GM18526 (cell line): ENCODE data around the gene TBC1D13.

Experiments
- POLR2A ChIP-seq: IDR thresholded peaks from 3 replicates; pipeline ENCODE4 v1.6.1; 2011; ENCODE audit not compliant: insufficient read length; ENCODE audit errors: extremely low read depth

TBC1D13 gene

DNA sequence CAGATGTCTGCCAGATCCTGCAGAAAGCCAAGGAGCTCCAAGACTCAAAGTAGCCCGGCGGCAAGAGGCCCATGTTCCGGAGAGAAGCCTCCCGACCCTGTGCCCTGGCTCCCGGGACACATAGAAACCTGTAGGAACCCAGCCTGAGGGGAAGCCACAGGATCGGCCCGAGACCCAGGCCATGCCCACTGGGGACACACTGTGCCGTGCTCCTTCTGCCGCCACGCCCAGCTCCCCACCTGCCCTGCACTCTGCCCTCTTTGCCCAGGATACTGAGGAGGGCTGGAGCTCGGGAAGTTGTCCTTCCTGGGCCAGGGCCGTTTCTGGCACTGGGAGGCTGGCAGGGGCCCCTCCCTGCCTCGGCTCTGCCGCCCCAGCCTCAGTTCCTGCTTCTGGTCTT lies 20.8 kb downstream of the TBC1D13 start:
- no peak for TF ChIP-seq POLR2A

DNA sequence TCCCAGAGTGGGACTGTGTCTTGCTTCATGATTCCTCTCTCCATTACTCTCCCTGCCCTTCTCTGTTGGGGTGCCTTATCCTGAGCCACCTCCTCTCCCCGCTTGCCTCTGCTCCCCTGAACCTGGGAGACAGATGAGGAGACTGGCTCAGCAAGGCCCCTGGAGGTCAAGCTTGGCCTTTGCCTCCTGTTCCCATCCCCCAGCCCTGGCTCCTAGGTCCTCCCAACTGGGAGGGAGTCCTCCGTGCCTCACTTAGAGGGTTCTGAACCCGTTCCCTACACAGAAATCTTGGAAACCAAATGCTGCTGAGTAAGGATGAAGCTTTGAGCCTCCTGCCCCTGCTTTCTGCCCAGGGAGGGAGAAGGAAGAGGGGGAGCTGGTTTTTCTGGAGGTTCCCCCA lies 21.5 kb downstream of the TBC1D13 start:
- no peak for TF ChIP-seq POLR2A

DNA sequence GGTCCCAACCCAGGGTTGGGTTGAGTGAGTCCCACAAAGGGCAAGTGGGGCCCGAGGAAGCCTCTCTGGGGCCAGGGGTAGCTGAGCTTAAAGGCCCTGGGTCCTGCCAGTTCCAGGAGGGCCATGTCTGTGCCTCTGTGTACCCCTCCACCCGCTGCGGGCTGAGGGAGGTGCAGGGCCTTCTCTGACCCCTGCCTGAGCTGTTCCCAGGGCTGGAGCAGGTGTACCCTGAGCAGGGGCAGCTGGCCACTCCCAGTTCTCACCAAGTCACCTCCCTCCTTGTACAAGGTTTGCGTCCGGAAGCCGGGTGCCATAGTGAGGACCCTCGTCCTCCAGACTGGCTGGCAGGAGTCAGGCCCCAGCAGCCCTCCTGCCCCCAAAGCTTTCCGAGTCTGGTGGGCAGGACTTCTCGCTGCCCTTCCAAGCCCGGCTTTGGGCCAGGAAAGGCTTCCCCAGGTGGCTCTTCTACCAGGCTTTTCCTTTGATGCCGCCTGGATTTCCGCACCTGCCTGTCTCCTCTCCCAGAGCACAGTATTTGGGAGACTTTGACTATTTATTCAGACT lies 22.1 kb downstream of the TBC1D13 start:
- TF ChIP-seq POLR2A, result no peak

DNA sequence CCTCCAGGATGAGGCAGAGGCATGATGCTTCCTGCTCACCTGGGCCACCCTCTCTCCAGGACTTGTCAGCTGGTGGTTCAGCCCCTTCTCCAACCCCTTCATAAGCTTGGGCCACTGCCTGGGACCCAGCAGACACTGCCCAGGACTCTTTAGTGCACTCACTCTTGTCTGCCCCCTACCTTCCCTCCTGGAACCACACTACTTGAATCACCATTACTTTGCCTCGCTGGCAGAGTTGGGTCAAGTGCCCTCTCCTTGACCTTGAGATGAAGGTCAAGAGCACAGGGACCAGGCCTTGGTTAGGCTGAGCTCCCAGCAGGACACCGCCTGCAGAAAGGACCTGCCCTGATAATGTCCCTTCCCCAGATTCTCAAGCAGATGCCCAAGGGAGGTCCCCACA lies 22.8 kb downstream of the TBC1D13 start:
- TF ChIP-seq POLR2A, result no peak

DNA sequence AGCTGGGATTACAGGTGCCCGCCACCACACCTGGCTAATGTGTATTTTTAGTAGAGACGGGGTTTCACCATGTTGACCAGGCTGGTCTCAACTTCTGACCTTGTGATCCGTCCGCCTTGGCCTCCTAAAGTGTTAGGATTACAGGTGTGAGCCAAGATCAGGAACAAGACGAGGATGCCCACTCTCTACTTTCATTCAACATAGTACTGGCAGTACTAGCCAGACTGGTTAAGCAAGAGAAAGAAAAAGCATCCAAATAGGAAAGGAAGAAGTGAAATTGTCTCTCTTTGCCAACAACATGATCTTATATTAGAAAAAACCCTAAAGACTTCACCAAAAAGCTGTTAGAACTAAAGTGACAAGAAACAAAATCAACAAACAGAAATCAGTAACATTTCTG lies 23.8 kb downstream of the TBC1D13 start:
- no peak for TF ChIP-seq POLR2A

DNA sequence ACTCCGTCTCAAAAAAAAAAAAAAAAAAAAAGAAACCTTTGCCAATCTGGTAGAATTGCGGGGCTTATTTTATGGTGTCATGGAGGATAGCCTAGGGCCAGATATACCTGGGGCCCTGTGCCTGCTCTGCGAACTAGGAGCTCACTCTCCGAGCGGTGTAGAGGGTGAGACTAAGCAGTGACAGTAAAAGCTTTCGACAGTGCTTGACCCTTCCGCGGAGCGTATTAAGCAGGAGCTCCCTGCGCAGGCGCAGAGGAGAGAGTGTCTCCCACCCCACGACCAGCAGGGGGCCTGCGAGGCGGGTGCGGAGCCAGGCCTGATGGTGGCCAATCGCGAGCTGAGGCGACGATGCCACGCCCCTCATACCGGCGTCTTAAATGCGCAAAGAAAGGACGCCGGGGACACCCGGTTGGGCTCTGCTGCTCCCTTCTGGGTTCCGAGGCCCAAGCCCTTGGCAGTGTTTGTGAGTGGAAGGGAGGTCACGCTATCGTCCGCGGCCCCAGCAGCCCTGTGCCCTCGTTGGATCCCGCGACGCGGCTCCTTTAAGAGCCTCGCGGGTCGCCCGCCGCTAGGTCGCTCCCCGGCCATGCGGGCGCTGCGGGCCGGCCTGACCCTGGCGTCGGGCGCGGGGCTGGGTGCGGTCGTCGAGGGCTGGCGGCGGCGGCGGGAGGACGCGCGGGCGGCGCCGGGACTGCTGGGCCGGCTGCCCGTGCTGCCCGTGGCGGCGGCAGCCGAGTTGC lies 31.2 kb downstream of the TBC1D13 start, which contains the start of gene ENDOG:
Gene ENDOG (plus strand): TSS at position 402 of the 740 bp plus-strand sequence. CDS start 185 bp downstream, at position 587.
- peak; percentile 76 for TF ChIP-seq POLR2A

DNA sequence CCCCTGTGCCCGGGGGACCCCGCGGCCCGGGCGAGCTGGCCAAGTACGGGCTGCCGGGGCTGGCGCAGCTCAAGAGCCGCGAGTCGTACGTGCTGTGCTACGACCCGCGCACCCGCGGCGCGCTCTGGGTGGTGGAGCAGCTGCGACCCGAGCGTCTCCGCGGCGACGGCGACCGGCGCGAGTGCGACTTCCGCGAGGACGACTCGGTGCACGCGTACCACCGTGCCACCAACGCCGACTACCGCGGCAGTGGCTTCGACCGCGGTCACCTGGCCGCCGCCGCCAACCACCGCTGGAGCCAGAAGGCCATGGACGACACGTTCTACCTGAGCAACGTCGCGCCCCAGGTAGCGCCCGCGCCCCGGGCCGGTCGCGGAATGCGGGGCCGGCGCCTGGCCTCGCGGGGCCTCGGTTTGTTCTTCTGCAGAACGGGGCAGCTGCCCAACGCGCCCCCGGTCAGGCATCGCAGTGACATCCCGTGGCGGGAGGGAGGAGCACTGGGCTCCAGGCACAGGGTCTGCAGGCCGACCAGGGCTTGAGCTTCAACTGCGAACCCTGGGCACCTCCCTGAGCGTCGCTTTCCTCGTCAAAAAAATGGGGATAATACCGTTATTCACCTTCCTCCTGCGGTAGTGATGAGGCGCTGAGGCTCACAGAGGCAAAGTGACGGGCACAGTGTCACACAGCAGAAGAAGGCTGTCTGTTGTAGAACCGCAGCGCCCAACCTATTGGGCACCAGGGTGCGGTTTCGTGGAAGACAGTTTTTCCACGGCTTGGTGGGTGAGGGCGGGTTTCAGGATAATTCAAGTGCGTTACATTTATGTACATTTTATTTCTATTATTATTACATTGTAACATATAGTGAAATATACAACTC lies 32.0 kb downstream of the TBC1D13 start:
- no peak for TF ChIP-seq POLR2A

DNA sequence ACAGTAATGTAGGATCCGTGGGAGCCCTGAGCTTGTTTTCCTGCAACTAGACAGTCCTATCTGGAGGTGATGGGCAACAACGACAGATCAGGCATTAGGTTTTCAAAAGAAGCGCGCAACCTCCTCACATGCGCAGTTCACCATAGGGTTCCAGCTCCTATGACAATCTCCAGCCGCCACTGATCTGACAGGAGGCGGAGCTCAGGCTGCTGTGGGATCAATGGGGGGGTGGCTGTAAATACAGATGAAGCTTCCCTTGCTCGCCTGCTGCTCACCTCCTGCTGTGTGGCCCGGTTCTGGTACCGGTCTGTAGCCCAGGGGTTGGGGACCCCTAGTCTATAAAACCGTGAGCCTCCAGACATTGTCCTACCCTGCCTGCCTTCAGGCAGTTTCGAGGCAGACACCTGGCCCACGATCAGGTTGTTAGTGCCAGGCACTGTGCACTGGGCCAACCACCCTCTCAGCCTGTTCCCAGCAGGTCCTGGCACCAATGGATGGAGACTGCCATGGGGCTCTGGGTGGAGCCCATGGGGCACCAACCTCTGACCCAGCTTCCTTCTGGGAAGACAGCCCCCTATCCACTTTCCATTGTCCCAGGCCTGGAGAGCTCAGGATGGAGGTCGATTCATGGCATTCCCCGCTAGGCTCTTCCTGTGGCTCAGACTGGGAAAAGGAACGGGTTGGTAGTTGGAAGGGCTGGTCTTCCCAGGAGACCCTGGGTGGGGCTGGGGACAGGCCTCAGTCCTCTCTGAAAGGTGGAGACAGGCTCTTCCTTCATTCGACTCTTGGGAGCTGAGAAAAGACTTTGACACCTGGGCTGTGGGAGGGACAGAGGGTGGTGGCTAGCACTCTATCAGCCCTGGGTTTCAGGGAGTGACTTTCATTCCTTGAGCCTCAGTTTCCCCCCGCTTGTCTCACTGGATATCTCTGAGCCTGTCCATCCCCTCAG lies 32.9 kb downstream of the TBC1D13 start:
- TF ChIP-seq POLR2A, result no peak

DNA sequence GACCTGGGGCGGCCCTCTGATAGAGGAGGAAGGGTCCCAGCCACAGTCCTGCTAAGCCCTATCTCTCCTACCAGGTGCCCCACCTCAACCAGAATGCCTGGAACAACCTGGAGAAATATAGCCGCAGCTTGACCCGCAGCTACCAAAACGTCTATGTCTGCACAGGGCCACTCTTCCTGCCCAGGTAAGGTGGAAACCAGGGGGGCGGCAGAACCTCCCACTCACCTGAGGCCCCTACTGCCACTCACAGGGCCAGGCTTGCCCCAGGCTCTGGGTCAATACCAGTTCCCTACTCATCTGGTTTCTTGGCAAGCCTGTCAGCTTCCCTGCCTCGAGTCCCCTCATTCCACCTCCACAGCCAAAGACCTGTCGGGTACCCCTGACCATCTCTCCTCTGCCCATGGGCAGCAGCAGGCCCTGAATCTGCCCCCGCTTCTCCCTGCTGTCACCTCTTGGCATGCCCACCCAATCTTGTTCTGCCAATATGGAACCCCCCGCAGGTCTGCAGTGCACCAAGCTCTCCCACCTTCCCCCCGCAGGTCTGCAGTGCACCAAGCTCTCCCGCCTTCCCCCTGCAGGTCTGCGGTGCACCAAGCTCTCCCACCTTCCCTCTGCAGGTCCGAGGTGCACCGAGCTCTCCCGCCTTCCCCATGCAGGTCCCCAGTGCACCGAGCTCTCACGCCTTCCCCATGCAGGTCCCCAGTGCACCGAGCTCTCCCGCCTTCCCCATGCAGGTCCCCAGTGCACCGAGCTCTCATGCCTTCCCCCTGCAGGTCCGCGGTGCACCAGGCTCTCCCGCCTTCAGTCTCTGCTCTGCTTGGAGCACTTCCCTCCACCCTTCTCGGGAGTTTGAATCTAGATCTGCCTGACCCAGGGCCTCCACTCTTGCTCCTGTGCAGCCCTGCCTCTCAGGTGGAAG lies 33.9 kb downstream of the TBC1D13 start:
- no peak for TF ChIP-seq POLR2A

DNA sequence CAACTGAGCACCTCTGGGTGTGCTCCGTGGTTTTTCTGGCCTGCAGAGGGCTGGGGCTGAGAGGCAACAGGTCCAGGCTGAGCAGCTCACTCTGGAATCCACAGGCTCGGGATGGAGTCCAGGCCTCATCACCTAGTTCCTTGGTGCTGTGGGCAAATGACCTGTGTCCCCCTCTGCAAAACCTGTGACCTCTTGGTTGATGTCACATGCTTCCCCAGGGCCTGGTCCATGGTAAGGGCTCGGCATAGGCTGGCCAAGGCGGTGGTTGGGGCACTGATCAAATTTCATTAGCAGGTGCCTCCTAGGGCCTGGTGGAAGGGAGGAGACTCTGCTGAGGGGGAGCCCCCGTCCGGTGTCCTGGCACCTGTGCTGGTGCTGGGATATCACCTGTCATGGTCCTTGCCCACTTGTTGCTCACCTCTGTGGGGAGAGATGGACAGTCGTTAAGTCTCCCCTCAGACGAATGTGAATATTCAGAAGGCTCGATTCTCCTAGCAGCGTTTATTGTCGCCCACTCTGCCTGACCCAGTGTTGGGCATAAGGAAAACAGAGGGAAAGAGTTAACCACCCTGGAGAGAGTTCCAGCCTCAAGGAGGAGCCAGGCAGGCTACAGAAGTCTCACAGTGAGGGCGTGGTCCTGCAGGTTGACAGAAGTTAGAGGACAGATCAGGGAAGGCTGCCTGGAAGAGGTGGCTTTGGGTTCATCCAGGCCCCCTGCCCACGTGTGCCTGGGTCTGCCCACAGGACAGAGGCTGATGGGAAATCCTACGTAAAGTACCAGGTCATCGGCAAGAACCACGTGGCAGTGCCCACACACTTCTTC lies 34.7 kb downstream of the TBC1D13 start:
- peak; percentile 7 for TF ChIP-seq POLR2A

DNA sequence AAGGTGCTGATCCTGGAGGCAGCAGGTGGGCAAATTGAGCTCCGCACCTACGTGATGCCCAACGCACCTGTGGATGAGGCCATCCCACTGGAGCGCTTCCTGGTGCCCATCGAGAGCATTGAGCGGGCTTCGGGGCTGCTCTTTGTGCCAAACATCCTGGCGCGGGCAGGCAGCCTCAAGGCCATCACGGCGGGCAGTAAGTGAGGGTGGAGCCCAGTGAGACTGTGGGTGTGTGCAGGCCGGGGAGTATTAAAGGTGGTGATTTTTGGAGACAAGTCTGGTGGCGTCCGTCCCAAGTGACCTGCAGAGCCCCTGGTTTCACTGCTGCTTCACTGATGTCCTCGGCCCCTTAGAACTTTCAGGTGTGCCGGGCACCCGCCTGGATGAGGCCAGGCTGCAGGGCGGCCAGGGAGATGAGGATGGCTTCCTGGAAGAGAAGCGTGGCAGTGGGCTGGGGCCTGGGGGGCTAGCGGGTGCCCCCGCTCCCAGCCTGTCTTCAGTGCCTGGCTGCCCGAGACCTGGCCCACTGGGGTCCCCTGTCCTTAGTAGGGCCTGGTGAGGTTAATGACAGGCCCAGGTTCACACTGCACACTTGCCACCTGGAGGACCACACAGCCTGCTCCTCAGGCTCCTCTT lies 35.5 kb downstream of the TBC1D13 start:
- no peak for TF ChIP-seq POLR2A

DNA sequence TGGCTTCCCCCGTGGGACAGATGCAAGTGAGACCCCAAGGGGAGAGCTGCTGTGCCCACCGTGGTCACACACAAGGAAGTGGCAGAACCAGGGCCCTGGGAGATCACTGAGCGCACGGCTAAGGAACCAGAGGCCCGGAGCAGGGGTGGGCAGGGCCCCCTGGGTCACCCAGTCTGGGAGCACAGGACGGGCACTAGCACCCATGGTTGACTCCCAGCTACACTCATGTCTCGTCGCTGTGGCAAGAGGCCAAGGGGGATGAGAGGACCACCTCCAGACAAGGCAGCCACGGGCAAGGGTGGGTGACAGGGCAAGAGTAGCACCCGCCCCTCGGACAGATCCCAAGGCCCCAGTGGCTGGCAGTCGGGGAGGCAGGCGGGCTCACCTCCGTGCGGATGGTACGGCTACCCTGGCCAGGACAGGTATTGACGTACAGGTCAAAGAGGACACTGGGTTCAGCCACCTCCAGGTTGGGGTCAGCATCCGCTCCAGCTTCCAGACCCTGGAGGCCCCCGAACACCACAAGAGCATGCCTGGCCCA lies 36.4 kb downstream of the TBC1D13 start:
- TF ChIP-seq POLR2A, result no peak
